NCI-H446 treated with DMSO at 0.1 percent for 48 hours (cell line): Measurements from ENCODE around the gene PECR.

Experiments
- DNase-seq: peaks from one replicate; lab custom pipeline; 2025; lab: John Stamatoyannopoulos, UW

PECR gene

GRCh38 chr2:216081487-216082116, at the start of gene PECR, which contains the start of gene TMEM169:
TSS of gene PECR (minus strand) at chr2:216081809. CDS start at chr2:216081741, 68 bp downstream.
TSS of gene TMEM169 (plus strand) at chr2:216081919. CDS start at chr2:216095964, 14,045 bp downstream.
- DNase-seq, result peak; percentile 46

- no peak for DNase-seq
Measured at GRCh38 chr2:216130346-216130971, 48.9 kb upstream of the PECR start.

- DNase-seq, result no peak
Measured at GRCh38 chr2:216126943-216127342, 45.3 kb upstream of the PECR start.

- DNase-seq, result no peak
Measured at GRCh38 chr2:216121255-216121654, 39.6 kb upstream of the PECR start.

- DNase-seq, result no peak
Measured at GRCh38 chr2:216119986-216120385, 38.4 kb upstream of the PECR start.

- DNase-seq, result no peak
Measured at GRCh38 chr2:216119146-216119545, 37.5 kb upstream of the PECR start.

- no peak for DNase-seq
Measured at GRCh38 chr2:216118474-216118873, 36.9 kb upstream of the PECR start.

GRCh38 chr2:216117561-216118340, 36.1 kb upstream of the PECR start:
- no peak for DNase-seq

- DNase-seq, result no peak
Measured at GRCh38 chr2:216116418-216116817, 34.8 kb upstream of the PECR start.

- DNase-seq, result peak; percentile 98
Measured at GRCh38 chr2:216114714-216115531, 33.3 kb upstream of the PECR start.

GRCh38 chr2:216114382-216114713, 32.7 kb upstream of the PECR start:
- no peak for DNase-seq

- DNase-seq, result no peak
Measured at GRCh38 chr2:216113572-216113971, 32.0 kb upstream of the PECR start.

- no peak for DNase-seq
Measured at GRCh38 chr2:216112926-216113325, 31.3 kb upstream of the PECR start.

- DNase-seq, result no peak
Measured at GRCh38 chr2:216111122-216111521, 29.5 kb upstream of the PECR start.

- DNase-seq, result no peak
Measured at GRCh38 chr2:216110620-216111019, 29.0 kb upstream of the PECR start.

GRCh38 chr2:216109962-216110614, 28.5 kb upstream of the PECR start:
- DNase-seq, result peak; percentile 29

GRCh38 chr2:216108967-216109921, 27.6 kb upstream of the PECR start, which contains the start of gene XRCC5:
TSS of gene XRCC5 (plus strand) at chr2:216109348. CDS start at chr2:216109437, 89 bp downstream.
- peak; percentile 93 for DNase-seq

- DNase-seq, result no peak
Measured at GRCh38 chr2:216108310-216108966, 26.8 kb upstream of the PECR start.

- DNase-seq, result no peak
Measured at GRCh38 chr2:216107760-216108159, 26.2 kb upstream of the PECR start.

GRCh38 chr2:216107320-216107719, 25.7 kb upstream of the PECR start:
- DNase-seq, result no peak
